ENCODE measurements around the gene VAPB.
"Not testable (repeated sequence)": the region's sequence is repeated elsewhere in the genome, so short reads cannot be mapped to it uniquely, and the experiment has no call there.

Gene VAPB, protein sequence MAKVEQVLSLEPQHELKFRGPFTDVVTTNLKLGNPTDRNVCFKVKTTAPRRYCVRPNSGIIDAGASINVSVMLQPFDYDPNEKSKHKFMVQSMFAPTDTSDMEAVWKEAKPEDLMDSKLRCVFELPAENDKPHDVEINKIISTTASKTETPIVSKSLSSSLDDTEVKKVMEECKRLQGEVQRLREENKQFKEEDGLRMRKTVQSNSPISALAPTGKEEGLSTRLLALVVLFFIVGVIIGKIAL

DNA sequence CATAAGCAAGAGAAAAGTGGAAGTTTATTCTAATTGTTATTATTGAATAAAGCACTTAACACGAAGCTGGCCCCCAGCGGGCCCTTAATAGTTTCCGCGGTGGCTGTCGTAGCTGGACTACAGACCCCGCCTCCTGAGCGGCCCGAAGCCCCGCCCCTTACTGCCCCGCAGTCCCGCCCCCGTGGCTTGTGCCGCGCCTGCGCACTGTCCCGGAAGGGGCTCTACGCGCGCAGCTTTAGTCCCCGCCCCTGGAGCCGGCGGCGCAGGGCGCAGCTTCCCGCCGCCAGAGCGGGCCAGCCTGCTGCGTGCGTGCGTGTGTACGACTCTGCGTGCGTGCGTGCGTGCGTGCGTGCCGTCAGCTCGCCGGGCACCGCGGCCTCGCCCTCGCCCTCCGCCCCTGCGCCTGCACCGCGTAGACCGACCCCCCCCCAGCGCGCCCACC is at the start of gene VAPB:
Gene VAPB, plus strand, starts transcription at position 348 of the 442 bp plus-strand sequence. CDS start 231 bp downstream, outside the sequence.
- peak; percentile 97 for DNase-seq (ENCODE audit: low spot score)

DNA sequence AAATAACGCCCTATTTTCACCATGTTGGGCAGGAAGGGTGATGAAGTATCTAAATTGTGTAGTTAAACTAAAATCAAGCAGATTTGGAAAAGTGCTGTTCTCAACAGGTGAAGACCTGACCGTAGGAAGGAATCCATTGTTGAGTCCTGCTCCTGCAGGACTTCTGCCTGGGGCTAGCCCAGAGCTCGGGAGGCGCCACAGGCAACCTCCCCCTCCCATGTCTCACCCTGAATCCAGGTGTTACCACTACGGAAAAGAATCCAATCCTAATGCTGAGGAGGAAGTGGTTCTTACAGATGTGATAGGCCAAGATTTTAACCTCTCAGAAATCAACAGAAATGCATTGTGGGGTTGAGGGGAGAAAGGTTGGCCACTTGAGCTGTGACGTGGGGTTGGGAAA is 49.3 kb upstream of the VAPB start:
- no peak for DNase-seq (ENCODE audit: low spot score)

DNA sequence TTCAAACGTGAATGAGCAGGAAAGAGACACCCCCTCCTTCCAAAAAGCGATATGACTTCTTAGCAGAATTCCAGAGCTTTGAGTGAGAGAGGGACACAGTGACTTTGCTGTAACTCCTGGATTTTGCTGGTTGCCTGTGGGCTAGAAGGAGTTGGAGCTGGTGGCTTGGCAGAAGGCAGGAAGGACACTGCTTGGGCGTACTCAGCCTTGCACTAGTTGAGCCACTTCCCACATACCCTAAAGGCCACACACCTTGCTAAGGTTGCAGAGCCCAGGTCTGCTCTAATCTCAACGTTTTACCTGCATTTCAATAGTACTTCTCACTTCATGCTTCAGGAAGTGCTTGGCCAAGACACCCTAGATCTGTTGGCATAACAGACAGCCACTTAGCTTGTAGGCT is 48.9 kb upstream of the VAPB start:
- no peak for DNase-seq (ENCODE audit: low spot score)

- DNase-seq (ENCODE audit: low spot score), result no peak
These were observed 48.2 kb upstream of the VAPB start for GRCh38 chr20:58340853-58341252.

- no peak for DNase-seq (ENCODE audit: low spot score)
These were observed 46.7 kb upstream of the VAPB start for GRCh38 chr20:58342104-58342945.

DNA sequence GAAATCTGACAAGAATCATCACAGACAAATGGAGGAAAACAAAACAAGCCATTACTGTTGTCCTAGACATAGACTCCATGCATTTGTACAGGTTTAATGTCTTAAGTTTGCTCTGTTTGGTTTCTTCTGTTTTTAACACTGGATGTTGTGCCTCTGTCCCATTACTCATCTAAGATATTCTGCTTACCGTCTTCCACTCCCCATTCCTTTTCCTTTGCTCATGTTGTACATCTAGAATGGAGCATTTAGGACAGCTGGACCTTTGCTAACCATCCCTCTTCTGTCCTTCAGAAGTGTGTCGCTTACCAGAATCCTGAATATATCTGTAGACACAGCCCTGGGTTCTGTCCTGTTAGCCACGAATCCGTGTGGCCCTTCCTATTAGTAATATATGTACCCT is 44.3 kb upstream of the VAPB start:
- DNase-seq (ENCODE audit: low spot score), result no peak

DNA sequence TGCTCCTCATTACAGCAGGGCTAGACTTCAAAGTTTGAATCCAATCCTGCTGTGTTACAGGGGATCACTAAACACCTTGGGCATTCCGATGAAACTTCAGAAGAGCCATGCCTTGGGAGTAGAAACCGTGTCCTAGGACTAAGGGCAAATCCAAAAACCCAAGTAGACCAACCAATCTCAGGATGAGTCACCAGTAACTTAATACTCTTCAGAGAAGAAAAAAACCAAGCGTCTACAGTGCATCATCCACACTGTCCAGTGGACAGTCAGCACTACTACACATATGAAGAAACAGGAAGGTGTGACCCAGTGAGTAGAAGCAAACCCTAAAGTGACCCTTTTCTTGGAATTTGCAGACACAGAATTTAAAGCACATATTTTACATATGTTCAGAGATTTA is 39.5 kb upstream of the VAPB start:
- DNase-seq (ENCODE audit: low spot score), result no peak

DNA sequence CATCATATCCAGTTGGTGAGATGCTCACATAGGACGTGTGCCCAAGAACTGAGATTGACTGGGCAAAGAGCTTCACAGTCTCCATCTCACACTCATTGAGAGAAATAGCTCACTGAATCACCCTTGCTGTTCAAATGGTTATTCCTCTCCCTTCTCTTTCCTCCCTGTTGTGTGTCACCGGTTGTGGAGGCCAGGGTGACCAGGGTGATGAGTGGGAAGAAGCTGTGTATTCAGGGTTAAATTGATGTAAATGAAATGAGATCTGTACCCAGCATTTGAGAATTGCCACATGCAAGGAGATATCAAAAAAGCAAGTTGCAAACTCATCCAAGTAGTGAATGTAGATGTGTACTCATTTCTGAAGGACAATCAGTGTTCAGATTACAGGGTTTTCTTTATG is 36.6 kb upstream of the VAPB start:
- DNase-seq (ENCODE audit: low spot score), result no peak

DNA sequence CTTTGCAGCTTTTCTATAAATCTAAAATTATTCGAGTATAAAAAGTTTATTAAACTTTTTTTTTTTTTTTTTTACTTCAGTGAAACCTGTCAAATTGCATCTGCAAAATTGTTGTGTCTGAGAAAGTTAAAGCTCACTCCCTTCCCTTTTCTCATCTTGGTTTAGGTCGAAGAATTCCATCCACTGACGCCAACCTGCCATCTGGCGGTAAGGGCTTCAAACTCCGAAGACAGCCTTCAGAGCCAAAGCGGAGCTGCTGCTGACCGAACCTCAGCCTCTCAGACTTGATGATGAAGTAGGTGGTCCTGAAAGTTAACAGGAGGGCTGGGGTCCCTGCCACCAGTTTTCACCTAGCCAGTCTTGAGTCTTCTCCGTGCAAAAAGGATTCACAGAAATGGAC is 29.6 kb upstream of the VAPB start:
- no peak for DNase-seq (ENCODE audit: low spot score)

DNA sequence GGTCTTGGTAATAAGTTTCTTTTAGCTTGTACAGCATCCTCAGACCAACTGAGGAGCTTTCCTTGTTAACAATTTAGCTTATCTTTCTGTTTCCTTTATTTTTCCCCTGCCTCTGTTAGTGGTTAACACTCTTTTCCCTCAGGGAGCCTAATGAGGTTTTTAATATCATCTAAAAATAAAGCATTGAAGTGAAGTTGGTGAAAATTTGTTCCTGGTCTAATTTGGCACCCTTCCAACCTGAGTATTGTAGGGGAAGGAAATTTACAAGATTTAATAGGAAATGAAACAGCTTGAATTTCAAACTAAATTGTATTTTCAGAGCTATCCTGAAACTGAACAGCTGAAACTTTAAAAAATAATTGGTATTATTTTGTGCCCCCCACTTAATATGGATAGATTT is 28.1 kb upstream of the VAPB start:
- DNase-seq (ENCODE audit: low spot score), result no peak

DNA sequence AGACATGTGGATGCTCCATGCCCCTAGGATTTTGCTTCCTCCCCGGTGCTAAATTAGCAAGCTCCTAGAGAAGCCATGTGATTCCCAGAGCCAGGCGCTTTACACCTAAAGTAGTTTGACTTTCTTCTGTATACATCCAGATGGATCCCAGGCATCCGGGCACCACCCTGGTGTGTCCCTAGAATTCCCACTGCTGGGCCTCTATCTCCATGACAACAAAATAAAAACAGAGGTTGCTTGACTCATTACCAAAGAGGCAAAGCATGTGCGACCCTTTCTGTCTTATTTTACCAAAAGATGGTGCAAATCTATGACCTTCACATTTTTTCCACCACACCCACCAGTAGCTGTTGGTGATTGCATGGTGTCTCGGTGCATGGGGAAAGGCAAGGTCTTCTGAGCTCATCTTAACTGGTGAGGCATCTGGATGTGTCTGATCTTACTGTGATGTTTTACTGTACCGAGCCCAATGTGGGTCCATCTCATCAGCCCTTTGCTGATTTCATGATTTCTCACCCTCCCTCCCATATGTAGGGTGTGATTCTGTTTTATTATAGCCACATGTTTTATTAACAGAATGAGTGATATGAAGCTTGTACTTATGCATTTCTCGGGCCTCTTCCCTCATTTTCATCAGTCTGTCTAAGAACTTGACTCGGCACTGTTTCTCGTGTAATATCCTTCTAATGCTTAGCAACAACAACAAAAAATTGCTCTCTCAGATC is 27.4 kb upstream of the VAPB start:
- no peak for DNase-seq (ENCODE audit: low spot score)

DNA sequence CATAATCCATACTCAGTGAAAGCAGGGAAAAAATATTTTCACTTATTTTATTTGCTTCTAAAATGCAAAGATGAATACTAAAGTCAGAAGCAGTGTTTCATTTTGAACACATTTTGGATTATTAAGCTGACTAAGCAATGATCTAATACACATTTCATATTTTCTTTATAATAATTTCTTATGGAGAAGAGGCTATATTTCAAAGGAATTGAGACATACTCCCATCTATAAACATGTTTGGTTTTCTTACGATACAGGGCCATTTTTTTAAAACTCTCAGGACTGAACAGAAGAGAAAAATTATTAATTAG is 26.9 kb upstream of the VAPB start:
- no peak for DNase-seq (ENCODE audit: low spot score)

- no peak for DNase-seq (ENCODE audit: low spot score)
These were observed 26.1 kb upstream of the VAPB start for GRCh38 chr20:58362970-58363369.

GRCh38 chr20:58366866-58367265 is 22.2 kb upstream of the VAPB start:
- no peak for DNase-seq (ENCODE audit: low spot score)

GRCh38 chr20:58372806-58373205 is 16.2 kb upstream of the VAPB start:
- DNase-seq (ENCODE audit: low spot score), result no peak

DNA sequence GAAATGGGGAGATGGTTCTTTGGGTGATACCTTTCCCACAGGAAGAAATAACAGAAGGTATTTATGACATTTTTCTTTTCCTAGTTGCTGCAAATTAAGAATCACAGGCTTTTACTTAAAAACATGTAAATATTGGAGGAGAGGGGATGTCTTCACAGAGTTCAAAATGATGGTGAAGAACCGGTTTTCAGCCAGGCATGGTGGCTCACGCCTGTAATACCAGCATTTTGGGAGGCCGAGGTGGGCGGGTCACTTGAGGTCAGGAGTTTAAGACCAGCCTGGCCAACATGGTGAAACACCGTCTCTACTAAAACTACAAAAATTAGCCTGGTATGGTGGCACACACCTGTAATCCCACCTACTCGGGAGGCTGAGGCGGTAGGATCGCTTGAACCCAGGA is 15.7 kb upstream of the VAPB start:
- not testable (repeated sequence) for DNase-seq (ENCODE audit: low spot score)

- DNase-seq (ENCODE audit: low spot score), result no peak
These were observed 14.8 kb upstream of the VAPB start for GRCh38 chr20:58374027-58374850.

- no peak for DNase-seq (ENCODE audit: low spot score)
These were observed 13.9 kb upstream of the VAPB start for GRCh38 chr20:58374906-58375758.

GRCh38 chr20:58375759-58376352 is 13.2 kb upstream of the VAPB start:
- DNase-seq (ENCODE audit: low spot score), result no peak

- no peak for DNase-seq (ENCODE audit: low spot score)
These were observed 12.0 kb upstream of the VAPB start for GRCh38 chr20:58377017-58377416.

Data from putamen (tissue), 1 donor.